Smooth muscle cell (in vitro differentiated cells): ENCODE results near the gene FGF14. TPM values are rescaled to one million over a fixed set of nuclear protein-coding genes. Genes with fewer than 3 reads are reported as not detected.

Source experiments
- DNase-seq: peaks from one replicate; lab custom pipeline; 2025; ENCODE audit not compliant: unreplicated experiment; lab: John Stamatoyannopoulos, UW
- H2AFZ ChIP-seq: fragments of 200-600 bp; sonication (generic); 2 replicates; pipeline ENCODE4 v1.6.0; 2016; ENCODE audit warnings: antibody characterized with exemption, low read depth, mild to moderate bottlenecking
- H3F3A ChIP-seq: fragments of 200-600 bp; sonication (generic); 2 replicates; pipeline ENCODE4 v1.6.0; 2017; ENCODE audit warnings: antibody characterized with exemption, low read depth
- H3K27ac ChIP-seq: fragments of 200-600 bp; sonication (generic); 2 replicates; pipeline ENCODE4 v1.5.1; 2016; ENCODE audit warnings: low read depth, mild to moderate bottlenecking
- H3K27me3 ChIP-seq: fragments of 200-600 bp; sonication (generic); 2 replicates; pipeline ENCODE4 v1.6.1; 2016; ENCODE audit warnings: low read depth, mild to moderate bottlenecking
- H3K36me3 ChIP-seq: fragments of 200-600 bp; sonication (generic); 2 replicates; pipeline ENCODE4 v1.5.1; 2016; ENCODE audit warnings: low read depth
- H3K4me1 ChIP-seq: fragments of 200-600 bp; sonication (generic); 2 replicates; pipeline ENCODE4 v1.5.1; 2016; ENCODE audit warnings: low read depth
- H3K4me2 ChIP-seq: fragments of 200-600 bp; sonication (generic); 2 replicates; pipeline ENCODE4 v1.6.0; 2016; ENCODE audit warnings: mild to moderate bottlenecking
- H3K4me3 ChIP-seq: fragments of 200-600 bp; sonication (generic); 2 replicates; pipeline ENCODE4 v1.5.1; 2016; ENCODE audit warnings: mild to moderate bottlenecking
- H3K79me2 ChIP-seq: fragments of 200-600 bp; sonication (generic); 2 replicates; pipeline ENCODE4 v1.6.0; 2016; ENCODE audit warnings: low read depth, mild to moderate bottlenecking
- H3K9ac ChIP-seq: fragments of 200-600 bp; sonication (generic); 2 replicates; pipeline ENCODE4 v1.6.0; 2016; ENCODE audit warnings: low read depth
- H3K9me3 ChIP-seq: fragments of 200-600 bp; sonication (generic); replicated peaks from 2 replicates; pipeline ENCODE4 v1.5.1; 2016; ENCODE audit warnings: low read depth
- H4K20me1 ChIP-seq: fragments of 200-600 bp; sonication (generic); 2 replicates; pipeline ENCODE4 v1.6.0; 2016; ENCODE audit warnings: low read depth
- CTCF ChIP-seq: fragments of 200-600 bp; sonication (generic); IDR thresholded peaks from 2 replicates; pipeline ENCODE4 v1.5.1; 2017; ENCODE audit warnings: borderline replicate concordance, mild to moderate bottlenecking, antibody characterized with exemption; ENCODE audit not compliant: insufficient read depth, poor library complexity, severe bottlenecking
- WGBS: methylation state at CpG from one replicate; pipeline ENCODE4 v1.1.7; 2016; ENCODE audit warnings: low lambda C conversion rate; 5-methylcytosine and 5-hydroxymethylcytosine counted together
- polyA plus RNA-seq: library from polyadenylated mRNA; unstranded; fragments of >200 nt; fragmentation: Nextera tagmentation; extraction: Ambion mirVana; gene quantifications from 2 replicates; pipeline ENCODE4 v1.2.1, GENCODE V29; 2016
- total RNA-seq: library from RNA; depleted of rRNA; stranded (reverse); fragments of >200 nt; gene quantifications from 2 replicates; pipeline ENCODE4 v1.2.3, GENCODE V29; 2014

FGF14 gene
- total and polyA plus RNA-seq, 2 experiments from 2014 or later: 0.23 TPM; not detected in 1

- H4K20me1 ChIP-seq: no peaks in the 10 kb centered on the region
- H3K27ac ChIP-seq: no peak overlapping the region
- no peaks in the 10 kb centered on the region for H3K9me3 ChIP-seq
- H3K36me3 ChIP-seq: no peaks in the 10 kb centered on the region
- no peak for DNase-seq
- no peak overlapping the region for H3K9ac ChIP-seq
- H3K4me2 ChIP-seq: no peak overlapping the region
- H3K79me2 ChIP-seq: no peaks in the 10 kb centered on the region
- no peak overlapping the region for H2AFZ ChIP-seq
- no peaks in the 10 kb centered on the region for H3K27me3 ChIP-seq
- no peaks in the 10 kb centered on the region for H3K4me1 ChIP-seq
- no peaks in the 10 kb centered on the region for H3F3A ChIP-seq
- no peak overlapping the region for H3K4me3 ChIP-seq
- TF ChIP-seq CTCF: no peak
These were observed 452.2 kb downstream of the FGF14 start for GRCh38 chr13:101949681-101950080.

GRCh38 chr13:101946401-101946800, 455.4 kb downstream of the FGF14 start:
- Histone ChIP-seq H3K36me3 (no peaks in the 10 kb centered on the region), H4K20me1 (no peaks in the 10 kb centered on the region), H3K9ac (no peak overlapping the region), H3K27me3 (no peaks in the 10 kb centered on the region), H2AFZ (no peak overlapping the region), H3K27ac (no peak overlapping the region), H3K79me2 (no peaks in the 10 kb centered on the region), H3K4me1 (peaks cover 3% of the 10 kb centered on the region), H3F3A (no peaks in the 10 kb centered on the region), H3K9me3 (no peaks in the 10 kb centered on the region), H3K4me2 (no peak overlapping the region), H3K4me3 (no peak overlapping the region)
- no peak for TF ChIP-seq CTCF
- DNase-seq: no peak

GRCh38 chr13:101945435-101945834, 456.4 kb downstream of the FGF14 start:
- no peaks in the 10 kb centered on the region for H3K9me3 ChIP-seq
- H2AFZ ChIP-seq: no peak overlapping the region
- H3K4me1 ChIP-seq: peaks cover 3% of the 10 kb centered on the region
- no peak overlapping the region for H3K27ac ChIP-seq
- no peaks in the 10 kb centered on the region for H3K36me3 ChIP-seq
- WGBS: 75% methylated on average over 6 of the region's 6 CpGs
- no peaks in the 10 kb centered on the region for H3F3A ChIP-seq
- H3K9ac ChIP-seq: no peak overlapping the region
- no peak for DNase-seq
- TF ChIP-seq CTCF: no peak
- H3K79me2 ChIP-seq: no peaks in the 10 kb centered on the region
- H4K20me1 ChIP-seq: no peaks in the 10 kb centered on the region
- no peaks in the 10 kb centered on the region for H3K27me3 ChIP-seq
- H3K4me2 ChIP-seq: no peak overlapping the region
- H3K4me3 ChIP-seq: no peak overlapping the region

- Histone ChIP-seq H3K4me2 (no peak overlapping the region), H3K9me3 (no peaks in the 10 kb centered on the region), H3F3A (no peaks in the 10 kb centered on the region), H4K20me1 (no peaks in the 10 kb centered on the region), H3K27me3 (peaks cover 7% of the 10 kb centered on the region), H3K79me2 (no peaks in the 10 kb centered on the region), H3K36me3 (no peaks in the 10 kb centered on the region), H3K27ac (no peak overlapping the region), H3K9ac (no peak overlapping the region), H3K4me3 (no peak overlapping the region), H3K4me1 (peaks cover 3% of the 10 kb centered on the region), H2AFZ (no peak overlapping the region)
- no peak for DNase-seq
- TF ChIP-seq CTCF: no peak
- 59% methylated on average over 2 of the region's 2 CpGs for WGBS
These were observed 457.3 kb downstream of the FGF14 start for GRCh38 chr13:101944521-101944920.
